ENCODE data around the gene KIF26B.

DNA sequence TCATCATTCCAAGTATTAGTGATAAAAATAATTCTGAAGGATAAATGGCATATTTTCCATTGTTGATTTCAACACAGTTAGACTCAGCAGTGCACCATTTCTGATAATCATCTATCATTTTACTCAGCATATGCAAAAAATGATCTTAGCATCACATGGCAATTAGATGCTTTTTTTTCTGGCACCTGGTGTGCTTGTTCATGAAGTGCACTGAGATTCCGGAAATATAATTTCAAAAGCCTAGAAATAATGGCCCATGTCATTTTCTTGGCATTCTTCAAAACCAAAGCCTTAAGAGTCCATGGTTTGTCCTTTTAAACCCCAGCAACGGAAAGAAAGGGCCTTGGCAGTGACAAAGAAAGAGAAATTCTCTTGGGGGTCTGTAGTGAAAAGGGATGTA, 278.8 kb downstream of the KIF26B start:
- TF ChIP-seq, protein P1, sequence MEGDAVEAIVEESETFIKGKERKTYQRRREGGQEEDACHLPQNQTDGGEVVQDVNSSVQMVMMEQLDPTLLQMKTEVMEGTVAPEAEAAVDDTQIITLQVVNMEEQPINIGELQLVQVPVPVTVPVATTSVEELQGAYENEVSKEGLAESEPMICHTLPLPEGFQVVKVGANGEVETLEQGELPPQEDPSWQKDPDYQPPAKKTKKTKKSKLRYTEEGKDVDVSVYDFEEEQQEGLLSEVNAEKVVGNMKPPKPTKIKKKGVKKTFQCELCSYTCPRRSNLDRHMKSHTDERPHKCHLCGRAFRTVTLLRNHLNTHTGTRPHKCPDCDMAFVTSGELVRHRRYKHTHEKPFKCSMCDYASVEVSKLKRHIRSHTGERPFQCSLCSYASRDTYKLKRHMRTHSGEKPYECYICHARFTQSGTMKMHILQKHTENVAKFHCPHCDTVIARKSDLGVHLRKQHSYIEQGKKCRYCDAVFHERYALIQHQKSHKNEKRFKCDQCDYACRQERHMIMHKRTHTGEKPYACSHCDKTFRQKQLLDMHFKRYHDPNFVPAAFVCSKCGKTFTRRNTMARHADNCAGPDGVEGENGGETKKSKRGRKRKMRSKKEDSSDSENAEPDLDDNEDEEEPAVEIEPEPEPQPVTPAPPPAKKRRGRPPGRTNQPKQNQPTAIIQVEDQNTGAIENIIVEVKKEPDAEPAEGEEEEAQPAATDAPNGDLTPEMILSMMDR (conservative IDR thresholded peaks at IDR 0.05; ENCODE audit: low read depth, low read length): no peak
- TF ChIP-seq CEBPB (IDR thresholded peaks at IDR 0.05; ENCODE audit: low read depth, low read length): no peak
- no peak for TF ChIP-seq RFX5 (IDR thresholded peaks at IDR 0.05; ENCODE audit: low read depth, low read length)

All from IMR-90 (cell line).